Fibroblast of the aortic adventitia (primary cell): ENCODE results near the gene GOLGA8M. TPM values are rescaled to one million over a fixed set of nuclear protein-coding genes. Genes with fewer than 3 reads are reported as not detected.
"Not testable (repeated sequence)": the region's sequence is repeated elsewhere in the genome, so short reads cannot be mapped to it uniquely, and the experiment has no call there.

Source experiments
- DNase-seq: peaks from one replicate; pipeline ENCODE4 v3.0.0-alpha.2; 2010; ENCODE audit warnings: low read depth
- H3K4me3 ChIP-seq: 2 replicates; pipeline ENCODE4 v1.5.1; 2011; ENCODE audit warnings: low read depth, mild to moderate bottlenecking, control low read depth, low read length, moderate library complexity
- total RNA-seq: library from RNA; depleted of rRNA; stranded (reverse); fragments of >200 nt; gene quantifications from 2 replicates; pipeline ENCODE4 v1.2.3, GENCODE V29; 2012; ENCODE audit warnings: low replicate concordance
- TF ChIP-seq, protein P1 (sequence below): IDR thresholded peaks from 2 replicates; pipeline ENCODE4 v1.5.1; 2011; ENCODE audit warnings: mild to moderate bottlenecking, low read length, control low read depth, inconsistent platforms; ENCODE audit not compliant: insufficient read depth

Gene GOLGA8M
- total RNA-seq = 1.2 TPM in 1 of 2 replicates, not detected in the other

GRCh38 chr15:28712270-28712669 is at the start of gene GOLGA8M:
Gene GOLGA8M (minus strand): TSS chr15:28712421. CDS start chr15:28712323, 98 bp downstream.
- DNase-seq, H3K4me3 ChIP-seq: not testable (repeated sequence)

DNA sequence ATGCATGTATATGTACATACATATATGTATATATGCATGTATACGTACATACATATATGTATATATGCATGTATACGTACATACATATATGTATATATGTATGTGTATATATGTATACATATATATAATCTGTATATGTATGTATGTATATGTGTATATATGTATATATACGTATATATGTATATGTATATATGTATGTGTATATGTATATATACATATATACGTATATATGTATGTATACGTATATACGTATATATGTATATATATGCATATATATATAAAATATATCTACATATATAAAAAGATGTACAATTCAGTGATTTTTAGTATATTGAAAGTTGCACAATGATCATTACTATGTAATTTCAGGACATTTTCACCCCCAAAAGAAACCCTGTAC is 30.7 kb upstream of the GOLGA8M start:
- DNase-seq = not testable (repeated sequence)

GRCh38 chr15:28738590-28739292 is 26.5 kb upstream of the GOLGA8M start:
- DNase-seq = not testable (repeated sequence)
- H3K4me3 ChIP-seq = peak overlapping the region; percentile 44

More for the DNA sequence above, 30.7 kb upstream of the GOLGA8M start:
- not testable (repeated sequence) for H3K4me3 ChIP-seq

DNA sequence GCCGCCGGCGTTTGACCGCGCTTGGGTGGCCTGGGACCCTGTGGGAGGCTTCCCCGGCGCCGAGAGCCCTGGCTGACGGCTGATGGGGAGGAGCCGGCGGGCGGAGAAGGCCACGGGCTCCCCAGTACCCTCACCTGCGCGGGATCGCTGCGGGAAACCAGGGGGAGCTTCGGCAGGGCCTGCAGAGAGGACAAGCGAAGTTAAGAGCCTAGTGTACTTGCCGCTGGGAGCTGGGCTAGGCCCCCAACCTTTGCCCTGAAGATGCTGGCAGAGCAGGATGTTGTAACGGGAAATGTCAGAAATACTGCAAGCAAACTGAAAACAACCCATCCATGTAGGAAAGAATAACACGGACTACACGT is 26.0 kb upstream of the GOLGA8M start:
- not testable (repeated sequence) for DNase-seq
- peak overlapping the region; percentile 44 for H3K4me3 ChIP-seq

GRCh38 chr15:28737521-28738199 is 25.4 kb upstream of the GOLGA8M start:
- H3K4me3 ChIP-seq = peak overlapping the region; percentile 56
- peak; percentile 4 for DNase-seq

- DNase-seq, H3K4me3 ChIP-seq: not testable (repeated sequence)
Observed at GRCh38 chr15:28728061-28728460, 15.8 kb upstream of the GOLGA8M start.

- not testable (repeated sequence) for H3K4me3 ChIP-seq, DNase-seq
Observed at GRCh38 chr15:28727026-28727425, 14.8 kb upstream of the GOLGA8M start.

- H3K4me3 ChIP-seq = no peak overlapping the region
- no peak for DNase-seq
- TF ChIP-seq, protein P1, sequence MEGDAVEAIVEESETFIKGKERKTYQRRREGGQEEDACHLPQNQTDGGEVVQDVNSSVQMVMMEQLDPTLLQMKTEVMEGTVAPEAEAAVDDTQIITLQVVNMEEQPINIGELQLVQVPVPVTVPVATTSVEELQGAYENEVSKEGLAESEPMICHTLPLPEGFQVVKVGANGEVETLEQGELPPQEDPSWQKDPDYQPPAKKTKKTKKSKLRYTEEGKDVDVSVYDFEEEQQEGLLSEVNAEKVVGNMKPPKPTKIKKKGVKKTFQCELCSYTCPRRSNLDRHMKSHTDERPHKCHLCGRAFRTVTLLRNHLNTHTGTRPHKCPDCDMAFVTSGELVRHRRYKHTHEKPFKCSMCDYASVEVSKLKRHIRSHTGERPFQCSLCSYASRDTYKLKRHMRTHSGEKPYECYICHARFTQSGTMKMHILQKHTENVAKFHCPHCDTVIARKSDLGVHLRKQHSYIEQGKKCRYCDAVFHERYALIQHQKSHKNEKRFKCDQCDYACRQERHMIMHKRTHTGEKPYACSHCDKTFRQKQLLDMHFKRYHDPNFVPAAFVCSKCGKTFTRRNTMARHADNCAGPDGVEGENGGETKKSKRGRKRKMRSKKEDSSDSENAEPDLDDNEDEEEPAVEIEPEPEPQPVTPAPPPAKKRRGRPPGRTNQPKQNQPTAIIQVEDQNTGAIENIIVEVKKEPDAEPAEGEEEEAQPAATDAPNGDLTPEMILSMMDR = no peak
Observed at GRCh38 chr15:28726102-28726501, 13.9 kb upstream of the GOLGA8M start.

DNA sequence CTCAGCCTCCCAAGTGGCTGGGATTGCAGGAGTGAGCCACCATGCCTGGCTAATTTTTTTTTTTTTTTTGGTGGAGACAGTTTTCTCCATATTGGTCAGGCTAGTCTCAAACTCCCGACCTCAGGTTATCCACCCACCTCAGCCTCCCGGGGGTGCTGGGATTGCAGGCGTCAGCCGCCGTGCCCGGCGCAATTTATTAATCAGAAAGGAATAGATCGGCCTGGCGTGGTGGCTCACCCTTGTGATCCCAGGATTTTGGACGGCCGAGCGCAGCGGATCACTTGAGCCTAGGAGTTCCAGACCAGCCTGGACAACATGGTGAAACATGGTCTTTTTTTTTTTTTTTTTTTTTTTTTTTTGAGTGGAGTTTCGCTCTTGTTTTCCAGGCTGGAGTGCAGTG is 13.3 kb upstream of the GOLGA8M start:
- no peak for DNase-seq
- H3K4me3 ChIP-seq = no peak overlapping the region
- TF ChIP-seq, protein P1 = no peak

GRCh38 chr15:28723986-28724385 is 11.8 kb upstream of the GOLGA8M start:
- not testable (repeated sequence) for H3K4me3 ChIP-seq

GRCh38 chr15:28719626-28720025 is 7.4 kb upstream of the GOLGA8M start:
- not testable (repeated sequence) for DNase-seq, H3K4me3 ChIP-seq

More at GRCh38 chr15:28723986-28724385, 11.8 kb upstream of the GOLGA8M start:
- DNase-seq = not testable (repeated sequence)

GRCh38 chr15:28718576-28718975 is 6.4 kb upstream of the GOLGA8M start:
- not testable (repeated sequence) for DNase-seq, H3K4me3 ChIP-seq

- H3K4me3 ChIP-seq, DNase-seq: not testable (repeated sequence)
Observed at GRCh38 chr15:28714176-28714575, 2.0 kb upstream of the GOLGA8M start.

DNA sequence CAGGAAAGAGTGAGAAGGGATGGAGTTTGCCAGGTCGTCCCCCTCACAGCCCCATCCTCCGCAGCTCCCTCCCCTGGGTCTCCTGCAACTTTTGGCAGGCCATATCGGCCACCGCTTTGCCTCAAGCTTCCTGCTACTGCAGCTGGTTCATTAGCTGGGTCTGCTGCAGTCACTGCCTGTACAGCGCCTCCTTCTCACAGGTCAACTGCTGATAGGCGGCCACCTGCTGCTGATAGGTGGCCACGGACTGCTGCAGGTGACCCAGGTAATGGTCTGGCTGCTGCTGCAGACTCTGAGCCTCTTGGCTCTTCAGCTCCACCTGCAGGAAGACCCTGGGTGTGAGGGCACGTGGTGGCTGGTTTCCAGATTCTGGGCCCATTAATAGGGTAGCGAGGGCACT is 8.3 kb downstream of the GOLGA8M start:
- H3K4me3 ChIP-seq, DNase-seq: not testable (repeated sequence)

- H3K4me3 ChIP-seq = not testable (repeated sequence)
Observed at GRCh38 chr15:28702427-28702826, 9.8 kb downstream of the GOLGA8M start.

DNA sequence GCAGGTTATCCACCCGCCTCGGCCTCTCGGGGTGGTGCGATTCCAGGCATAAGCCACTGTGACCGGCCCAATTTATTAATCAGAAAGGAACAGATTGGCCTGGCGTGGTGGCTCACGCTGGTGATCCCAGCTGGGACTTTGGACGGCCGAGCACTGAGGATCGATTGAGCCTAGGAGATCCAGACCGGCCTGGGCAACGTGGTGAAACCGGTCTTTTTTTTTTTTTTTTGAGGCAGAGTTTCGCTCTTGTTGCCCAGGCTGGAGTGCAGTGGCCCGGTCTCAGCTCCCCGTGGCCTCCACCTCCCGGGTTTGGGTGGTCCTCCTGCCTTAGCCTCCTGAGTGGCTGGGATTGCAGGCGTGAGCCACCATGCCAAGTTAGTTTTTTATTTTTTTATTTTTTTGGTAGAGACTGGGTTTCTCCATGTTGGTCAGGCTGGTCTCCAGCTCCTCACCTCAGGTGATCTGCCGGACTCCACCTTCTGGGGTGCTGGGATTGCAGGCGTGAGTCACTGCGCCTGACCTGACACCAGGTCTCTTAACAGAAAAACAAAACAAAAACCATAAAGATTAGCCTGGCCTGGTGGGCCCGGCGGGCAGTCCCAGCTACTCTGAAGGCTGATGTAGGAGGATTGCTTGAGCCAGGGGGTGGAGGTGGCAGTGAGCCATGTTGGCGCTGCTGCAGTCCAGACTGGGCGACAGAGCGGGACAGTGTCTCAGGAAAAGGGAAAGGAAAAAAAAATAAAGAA is 18.0 kb downstream of the GOLGA8M start:
- not testable (repeated sequence) for DNase-seq, H3K4me3 ChIP-seq

More at GRCh38 chr15:28702427-28702826, 9.8 kb downstream of the GOLGA8M start:
- DNase-seq = not testable (repeated sequence)
